HG02840 (cell line): ENCODE measurements around the gene IDI1.
"Not testable (repeated sequence)": the region's sequence is repeated elsewhere in the genome, so short reads cannot be mapped to it uniquely, and the experiment has no call there.

Experiments used
- ATAC-seq: cut with Tn5 transposase; IDR thresholded peaks from one replicate; pipeline ENCODE4 v1.9.1; 2021; ENCODE audit warnings: mild to moderate bottlenecking, moderate library complexity, moderate number of reproducible peaks; ENCODE audit not compliant: unreplicated experiment, low FRiP score

Gene IDI1

DNA sequence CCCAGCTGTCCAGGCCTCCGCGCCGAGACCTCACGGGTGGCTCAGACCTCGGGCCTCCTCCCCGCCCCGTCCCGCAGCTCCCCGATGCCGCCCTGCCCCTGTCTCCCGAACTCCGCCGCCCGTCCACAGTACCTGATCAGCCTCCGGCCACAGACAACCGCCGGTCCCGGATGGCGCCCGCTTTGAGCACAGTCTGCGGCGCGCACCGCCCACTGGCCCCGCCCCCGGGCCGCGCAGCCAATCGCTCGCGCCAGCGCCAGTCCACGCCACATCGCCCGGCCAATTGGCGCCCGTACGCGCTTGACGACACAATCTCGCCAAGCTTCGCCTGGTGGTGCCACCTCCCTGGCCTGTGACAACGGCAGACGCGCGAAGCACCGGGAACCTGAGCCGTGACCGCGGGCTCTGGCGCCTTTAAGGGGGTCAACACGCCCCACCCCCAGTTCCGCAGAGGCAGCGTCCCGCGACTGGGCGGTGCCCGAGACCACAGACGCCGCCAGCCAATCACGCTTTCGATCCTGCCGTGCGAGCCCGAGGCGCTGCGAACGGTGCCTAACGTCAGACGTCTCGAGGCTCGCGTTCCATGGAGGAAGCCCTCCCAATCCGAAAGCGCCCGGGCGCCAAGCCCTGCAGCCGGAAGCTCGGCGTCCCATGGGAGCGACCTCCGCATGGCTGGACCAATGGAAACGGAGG, at the start of gene IDI1:
Gene IDI1, minus strand, starts transcription at position 388 of the 693 bp plus-strand sequence. Its CDS starts 116 bp downstream, at position 272.
- ATAC-seq: peak; percentile 85

DNA sequence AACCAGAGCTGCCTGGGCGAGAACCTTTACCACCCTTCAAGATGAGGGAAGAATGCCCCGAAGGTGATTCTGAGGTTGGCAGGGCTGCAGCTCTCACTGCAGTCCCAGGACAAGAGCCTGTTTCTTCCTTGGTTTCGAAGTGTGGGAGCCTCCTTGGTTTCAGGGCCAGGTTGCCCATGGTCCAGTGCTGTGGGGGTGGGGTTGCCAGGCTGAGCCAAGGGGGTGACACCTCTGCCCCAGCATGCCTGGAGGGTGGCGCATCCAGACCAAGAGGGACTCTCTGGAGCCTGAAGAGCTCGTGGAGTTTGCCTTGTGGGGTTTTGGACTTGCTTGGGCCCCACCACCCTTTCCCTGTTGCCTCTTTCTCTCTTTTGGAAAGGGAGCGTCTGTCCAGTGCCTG, 48.5 kb upstream of the IDI1 start:
- no peak for ATAC-seq

GRCh38 chr10:1096287-1096889, 47.5 kb upstream of the IDI1 start:
- ATAC-seq: no peak

DNA sequence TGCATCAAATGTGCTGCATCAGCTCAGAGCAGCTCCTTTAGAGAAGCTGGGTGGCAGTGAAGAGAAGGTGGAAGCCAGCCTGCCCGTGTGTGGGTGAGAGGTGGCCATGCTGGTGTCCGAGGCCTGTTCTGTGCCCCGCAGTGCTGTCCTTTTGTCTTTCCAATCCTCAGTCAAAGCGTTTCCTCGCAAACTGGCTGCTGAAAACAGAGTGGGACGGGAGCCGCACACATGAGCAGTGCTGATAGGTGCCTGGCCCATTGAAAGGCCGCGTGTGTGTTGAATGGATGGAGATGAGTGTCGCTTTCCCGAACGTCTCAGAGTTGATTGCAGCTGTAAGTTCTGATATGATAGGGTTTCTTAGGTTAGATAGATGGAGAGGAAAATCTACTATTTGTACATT, 46.6 kb upstream of the IDI1 start:
- no peak for ATAC-seq

GRCh38 chr10:1094112-1095057, 45.5 kb upstream of the IDI1 start:
- no peak for ATAC-seq

DNA sequence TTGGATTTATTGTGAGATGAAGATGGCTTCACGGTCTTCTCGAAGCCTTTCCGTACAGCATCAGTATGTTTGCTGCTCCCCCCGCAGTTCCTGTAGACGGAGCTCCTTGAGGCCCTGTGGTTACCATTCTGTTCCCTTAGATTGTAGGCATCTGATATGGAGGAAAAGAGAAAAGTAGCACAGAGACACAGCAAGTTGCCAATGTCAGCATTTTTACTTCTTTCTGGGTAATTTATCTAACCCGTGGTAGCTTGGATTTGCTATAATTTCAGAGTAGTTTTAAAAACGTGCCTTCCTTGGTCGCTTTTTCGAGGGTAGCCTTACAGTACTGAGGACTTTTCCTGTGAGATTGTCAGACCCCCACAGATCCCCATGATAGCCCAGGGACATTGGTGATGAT, 44.8 kb upstream of the IDI1 start:
- ATAC-seq: no peak

DNA sequence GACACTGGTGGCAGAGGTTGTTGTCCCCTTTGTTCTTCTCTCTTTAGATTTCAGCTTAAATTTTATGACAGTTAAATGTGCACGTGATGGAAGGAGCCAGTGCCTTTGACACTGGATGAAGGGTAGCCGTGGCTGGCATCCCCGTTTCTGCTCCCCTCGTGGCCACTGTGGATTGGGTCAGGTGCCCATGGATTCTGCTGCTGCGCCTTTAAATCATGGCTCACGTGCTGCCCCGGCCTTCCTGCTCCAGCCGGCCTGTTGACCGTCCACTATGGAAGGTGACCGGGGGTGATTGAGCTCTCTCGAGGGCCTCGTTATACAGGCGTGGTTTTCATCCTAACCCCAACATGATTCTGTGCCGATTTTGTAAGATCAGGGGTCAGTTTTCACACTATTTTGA, 41.8 kb upstream of the IDI1 start:
- ATAC-seq: no peak

DNA sequence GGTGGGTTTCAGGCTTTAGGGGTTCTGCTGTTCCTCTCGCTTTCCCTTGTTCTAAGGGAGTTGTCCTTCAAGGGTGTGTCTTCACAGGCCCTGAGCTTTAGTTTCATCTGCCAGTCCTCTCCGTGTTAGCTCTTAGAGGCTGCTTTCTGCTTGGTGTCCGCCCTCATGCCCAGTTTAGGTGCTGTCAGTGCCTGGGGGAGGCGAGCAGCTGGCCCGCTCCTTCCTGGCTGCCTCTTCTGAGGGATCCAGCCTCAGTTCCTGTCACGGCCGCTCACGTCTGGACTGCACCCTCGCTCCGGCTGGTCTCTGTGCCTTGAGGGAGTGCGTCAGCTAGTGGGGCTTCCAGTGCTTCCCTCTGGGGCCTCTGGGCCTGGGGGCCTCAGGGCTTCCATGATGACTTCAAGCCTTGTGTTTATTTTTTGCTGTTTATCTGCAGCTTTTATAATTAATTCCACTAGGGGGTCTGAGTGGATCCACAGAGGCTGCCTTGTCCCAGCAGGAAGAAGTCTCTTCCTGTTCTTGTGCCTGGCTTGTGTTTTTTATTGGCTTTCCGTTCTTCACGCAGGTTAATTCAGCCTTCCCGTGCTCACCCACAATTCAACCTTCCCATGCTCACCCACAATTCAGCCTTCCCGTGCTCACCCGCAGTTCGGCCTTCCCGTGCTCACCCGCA, 40.2 kb upstream of the IDI1 start:
- ATAC-seq: no peak

- ATAC-seq: no peak
Measured at GRCh38 chr10:1086787-1087186, 37.9 kb upstream of the IDI1 start.

- ATAC-seq: no peak
Measured at GRCh38 chr10:1085258-1085657, 36.3 kb upstream of the IDI1 start.

DNA sequence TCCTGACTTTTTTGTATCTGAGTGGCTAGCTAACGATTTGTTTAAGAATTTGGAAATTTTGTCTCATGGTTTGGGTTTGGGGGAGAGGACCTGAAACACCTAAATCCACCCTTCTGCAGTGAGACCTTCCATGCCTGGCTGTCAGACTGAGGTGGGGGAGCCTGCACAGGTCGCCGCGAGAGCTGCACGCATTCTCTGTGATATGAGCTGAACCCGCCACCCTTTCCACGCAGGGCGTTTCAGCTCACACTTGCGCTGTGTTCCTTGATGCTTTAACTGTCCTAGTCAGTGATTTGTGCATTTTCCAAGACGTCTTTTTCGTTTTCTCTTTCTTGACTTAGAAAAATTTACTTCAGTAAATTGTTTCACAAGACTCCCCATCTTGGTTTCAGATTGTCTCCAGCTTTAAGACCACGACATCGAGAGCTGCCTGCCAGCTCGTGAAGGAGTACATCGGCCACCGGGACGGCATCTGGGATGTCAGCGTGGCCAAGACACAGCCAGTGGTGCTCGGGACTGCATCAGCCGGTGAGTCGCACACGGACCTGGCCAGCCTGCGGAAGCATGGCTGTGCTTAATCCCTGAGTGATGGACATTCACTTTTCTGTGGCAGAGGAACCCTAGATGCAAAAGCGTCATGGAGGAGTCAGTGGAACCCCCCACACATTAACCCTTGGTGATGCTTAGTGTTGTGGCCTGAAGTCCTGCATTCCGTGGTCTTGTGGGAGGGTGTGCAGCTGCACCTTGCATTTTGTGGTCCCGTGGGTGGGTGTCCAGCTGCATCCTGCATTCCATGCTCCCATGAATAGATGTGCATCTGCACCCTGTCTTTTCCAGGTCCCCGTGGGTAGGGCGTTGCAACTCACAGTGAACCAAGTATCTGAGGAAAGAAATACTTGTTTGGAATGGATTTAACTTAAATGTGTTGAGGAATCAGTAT, 35.4 kb upstream of the IDI1 start:
- ATAC-seq: no peak

DNA sequence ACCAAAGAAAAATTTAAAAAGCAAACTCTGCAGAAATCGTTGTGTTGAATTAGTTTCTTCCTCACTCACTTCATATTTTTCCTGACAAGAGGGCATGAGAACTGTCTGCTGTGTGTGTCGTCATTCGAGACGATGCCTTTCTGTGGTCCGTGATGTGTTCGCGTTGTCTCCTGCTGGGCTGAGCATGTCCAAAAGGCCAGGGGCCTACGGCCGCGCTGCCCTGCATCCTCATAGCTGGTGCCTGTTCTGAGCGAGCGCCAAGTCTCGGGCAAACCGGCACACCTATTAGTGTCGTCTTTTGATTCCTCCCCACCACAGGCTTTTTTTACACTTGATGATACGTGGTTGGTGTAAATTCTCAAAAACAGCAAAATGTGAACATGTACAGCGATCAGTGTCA, 34.7 kb upstream of the IDI1 start:
- no peak for ATAC-seq

GRCh38 chr10:1078668-1079067, 29.7 kb upstream of the IDI1 start:
- ATAC-seq: no peak

GRCh38 chr10:1074748-1075308, 25.9 kb upstream of the IDI1 start:
- no peak for ATAC-seq

DNA sequence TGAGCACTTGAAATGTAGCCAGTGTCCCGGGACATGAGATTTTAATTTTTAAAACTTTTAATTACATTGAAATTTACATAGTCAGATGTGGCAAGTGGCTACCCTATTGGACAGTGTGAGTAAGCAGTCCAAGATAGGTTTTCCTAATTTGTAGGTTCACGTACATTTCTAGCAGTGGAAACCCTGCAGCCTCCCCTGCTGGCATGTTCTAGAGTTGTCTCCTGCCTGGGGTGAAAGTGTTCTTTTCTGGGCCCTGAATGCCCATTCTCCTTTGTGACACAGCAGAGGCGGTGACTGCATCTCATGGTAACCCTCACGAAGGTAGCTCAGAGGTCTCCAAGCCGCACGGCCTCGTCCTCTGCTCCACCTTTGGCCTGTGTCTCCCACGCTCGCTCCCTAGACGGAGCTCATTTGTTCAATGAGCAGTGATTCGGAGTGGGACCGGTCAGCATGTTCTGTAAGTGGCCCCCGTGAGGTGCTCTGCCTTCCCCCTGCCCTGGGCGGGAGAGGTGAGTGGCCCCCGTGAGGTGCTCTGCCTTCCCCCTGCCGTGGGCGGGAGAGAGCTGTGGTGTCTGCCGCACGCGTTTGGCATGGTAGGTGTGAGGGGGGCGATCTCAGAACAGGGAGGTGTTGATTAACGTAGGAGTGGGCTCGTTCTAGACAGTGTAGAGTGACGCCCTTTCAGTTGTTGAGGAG, 25.3 kb upstream of the IDI1 start:
- ATAC-seq: no peak

GRCh38 chr10:1070919-1071318, 22.0 kb upstream of the IDI1 start:
- no peak for ATAC-seq

DNA sequence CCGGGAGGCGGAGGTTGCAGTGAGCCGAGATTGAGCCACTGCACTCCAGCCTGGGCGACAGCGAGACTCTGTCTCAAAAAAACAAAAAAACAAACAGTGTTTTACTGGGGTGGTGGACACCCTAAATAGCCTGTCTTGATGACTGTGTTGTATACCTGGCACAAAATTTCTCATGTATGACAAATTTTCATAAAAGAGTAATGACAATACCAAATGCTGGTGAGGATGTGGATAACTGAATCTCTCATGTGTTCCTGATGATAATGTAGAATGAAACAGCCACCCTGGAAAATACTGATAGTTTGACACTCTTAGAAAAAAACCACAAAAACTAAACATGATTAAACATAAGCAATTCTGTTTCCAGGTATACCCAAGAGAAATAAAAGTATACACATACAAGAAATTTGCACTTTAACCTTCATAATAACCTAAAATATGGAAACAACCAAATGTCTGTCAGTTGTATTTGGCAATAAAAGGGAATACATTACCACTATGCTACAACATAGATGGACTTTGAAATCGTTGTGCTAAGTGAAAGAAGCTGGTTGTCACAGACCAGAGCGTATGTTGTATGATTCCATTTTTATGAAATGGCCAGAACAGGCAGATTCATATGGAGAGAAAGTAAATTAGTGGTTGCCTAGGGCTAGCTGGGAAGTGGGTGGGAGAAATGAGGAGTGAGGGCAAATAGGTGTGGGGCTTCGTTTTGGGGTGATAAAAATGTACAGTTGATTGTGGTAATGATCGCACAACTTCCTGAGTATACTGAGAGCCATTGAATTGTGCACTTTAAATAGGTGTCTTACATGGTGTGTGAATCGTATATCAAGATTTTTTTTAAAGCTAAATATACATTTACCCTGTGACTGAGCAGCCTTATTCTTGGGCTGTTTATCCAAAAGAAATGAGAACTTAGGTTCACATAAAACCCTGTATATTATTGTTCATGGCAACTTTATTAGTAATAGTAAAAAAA, 19.8 kb upstream of the IDI1 start:
- no peak for ATAC-seq

DNA sequence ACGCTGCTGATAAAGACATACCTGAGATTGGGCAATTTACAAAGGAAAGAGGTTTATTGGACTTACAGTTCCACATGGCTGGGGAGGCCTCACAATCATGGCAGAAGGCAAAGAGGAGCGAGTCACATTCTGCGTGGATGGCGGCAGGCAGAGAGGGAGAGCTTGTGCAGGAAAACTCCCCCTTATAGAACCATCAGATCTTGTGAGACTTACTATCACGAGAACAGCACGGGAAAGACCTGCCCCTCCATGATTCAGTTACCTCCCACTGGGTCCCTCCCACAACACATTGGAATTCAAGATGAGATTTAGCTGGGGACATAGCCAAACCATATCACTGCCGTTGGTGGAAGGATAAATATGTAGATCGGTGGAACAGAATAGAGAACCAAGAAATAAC, 17.8 kb upstream of the IDI1 start:
- not testable (repeated sequence) for ATAC-seq
